ENCODE data around the gene ARHGAP45. TPM values are rescaled to one million over a fixed set of nuclear protein-coding genes. Genes with fewer than 3 reads are reported as not detected.

Gene ARHGAP45
- total and polyA plus RNA-seq, 12 donors = 1.9 to 27.4 (median 4.3) TPM

GRCh38 chr19:1079566-1080111, 12.7 kb downstream of the ARHGAP45 start:
- DNase-seq = peak in 1 of 2 donors; percentile 14
- H3K36me3 ChIP-seq = peaks cover 0 to 68% (median 0%) of the 10 kb centered on the region in 9 donors

GRCh38 chr19:1080360-1081161, 13.6 kb downstream of the ARHGAP45 start:
- 94 to 95% methylated on average over 49 to 50 of the region's 50 CpGs for WGBS, 2 donors
- no peak for ATAC-seq
- H3K27me3 ChIP-seq = peaks cover 0 to 3% (median 0%) of the 10 kb centered on the region in 7 donors
- TF ChIP-seq CTCF (IDR thresholded peaks at IDR 0.05) = no peak
- peaks cover 0 to 49% (median 0%) of the 10 kb centered on the region in 9 donors for H3K4me1 ChIP-seq
- peak in 1 of 2 donors; percentile 14 for DNase-seq
- peaks cover 0 to 71% (median 0%) of the 10 kb centered on the region in 9 donors for H3K36me3 ChIP-seq
- no peak overlapping the region for H3K27ac ChIP-seq
- H3K4me3 ChIP-seq = no peak overlapping the region
- no peaks in the 10 kb centered on the region for H3K9me3 ChIP-seq
- intact Hi-C loops (cut with DNase I) = loop anchor here in 1 of 10 donors (5.0 kb wide), 1 partner anchor 38 kb away; the partner anchor contains the start of gene ABCA7

More at GRCh38 chr19:1079566-1080111, 12.7 kb downstream of the ARHGAP45 start:
- intact Hi-C loops (cut with DNase I) = loop anchor here in 1 of 10 donors (5.0 kb wide), 1 partner anchor 37 kb away; the partner anchor contains the start of gene ABCA7
- no peak overlapping the region for H3K4me3 ChIP-seq
- TF ChIP-seq CTCF (IDR thresholded peaks at IDR 0.05) = no peak
- H3K4me1 ChIP-seq = peaks cover 0 to 56% (median 0%) of the 10 kb centered on the region in 9 donors
- no peak overlapping the region for H3K27ac ChIP-seq
- H3K27me3 ChIP-seq = peaks cover 0 to 3% (median 0%) of the 10 kb centered on the region in 7 donors
- ATAC-seq = no peak
- no peaks in the 10 kb centered on the region for H3K9me3 ChIP-seq
- WGBS, 2 donors = 87 to 93% methylated on average over 45 of the region's 45 CpGs

- ATAC-seq = no peak
- peaks cover 0 to 76% (median 0%) of the 10 kb centered on the region in 9 donors for H3K36me3 ChIP-seq
Measured at GRCh38 chr19:1081301-1082164, 14.6 kb downstream of the ARHGAP45 start.

More at GRCh38 chr19:1081301-1082164, 14.6 kb downstream of the ARHGAP45 start:
- WGBS, 2 donors = 63 to 76% methylated on average over 58 of the region's 58 CpGs
- Histone ChIP-seq H3K4me1 (peaks cover 0 to 46% (median 0%) of the 10 kb centered on the region in 9 donors), H3K9me3 (no peaks in the 10 kb centered on the region), H3K27ac (no peak overlapping the region), H3K4me3 (no peak overlapping the region), H3K27me3 (peaks cover 0 to 3% (median 0%) of the 10 kb centered on the region in 7 donors)
- intact Hi-C loops (cut with DNase I) = loop anchor here in 1 of 10 donors (5.0 kb wide), 1 partner anchor 39 kb away; the partner anchor contains the start of gene ABCA7
- TF ChIP-seq CTCF (IDR thresholded peaks at IDR 0.05) = no peak
- peak in 1 of 2 donors; percentile 49 for DNase-seq

Measured in heart right ventricle (tissue), 16 donors.